Measurements from ENCODE around the gene KCNK10.
A peak's percentile ranks its signal among the peaks of the same experiment; 100 is the strongest.

KCNK10 gene

GRCh38 chr14:88225721-88226120 is 97.3 kb downstream of the KCNK10 start:
- no peak for DNase-seq

- DNase-seq: no peak
These were observed 104.8 kb downstream of the KCNK10 start for GRCh38 chr14:88218119-88218915.

- DNase-seq: no peak
These were observed 110.4 kb downstream of the KCNK10 start for GRCh38 chr14:88212691-88213090.

GRCh38 chr14:88210426-88210825 is 112.6 kb downstream of the KCNK10 start:
- DNase-seq: no peak

GRCh38 chr14:88209273-88209672 is 113.8 kb downstream of the KCNK10 start:
- no peak for DNase-seq

- DNase-seq: no peak
These were observed 114.2 kb downstream of the KCNK10 start for GRCh38 chr14:88208858-88209257.

- DNase-seq: no peak
These were observed 118.8 kb downstream of the KCNK10 start for GRCh38 chr14:88204221-88204620.

GRCh38 chr14:88203291-88203690 is 119.8 kb downstream of the KCNK10 start:
- no peak for DNase-seq

- no peak for DNase-seq
These were observed 120.8 kb downstream of the KCNK10 start for GRCh38 chr14:88202286-88202685.

GRCh38 chr14:88201851-88202250 is 121.2 kb downstream of the KCNK10 start:
- no peak for DNase-seq

GRCh38 chr14:88199882-88200281 is 123.2 kb downstream of the KCNK10 start:
- DNase-seq: no peak

- no peak for DNase-seq
These were observed 124.6 kb downstream of the KCNK10 start for GRCh38 chr14:88198446-88198845.

GRCh38 chr14:88196925-88197324 is 126.1 kb downstream of the KCNK10 start:
- no peak for DNase-seq

GRCh38 chr14:88196116-88196890 is 126.8 kb downstream of the KCNK10 start:
- no peak for DNase-seq

- no peak for DNase-seq
These were observed 127.4 kb downstream of the KCNK10 start for GRCh38 chr14:88195676-88196075.

- no peak for DNase-seq
These were observed 128.5 kb downstream of the KCNK10 start for GRCh38 chr14:88194531-88194930.

GRCh38 chr14:88191605-88192004 is 131.5 kb downstream of the KCNK10 start:
- no peak for DNase-seq

- DNase-seq: peak; percentile 26
These were observed 133.5 kb downstream of the KCNK10 start for GRCh38 chr14:88189417-88190191.

- DNase-seq: no peak
These were observed 134.2 kb downstream of the KCNK10 start for GRCh38 chr14:88188745-88189416.

- DNase-seq: no peak
These were observed 137.2 kb downstream of the KCNK10 start for GRCh38 chr14:88185843-88186242.

GRCh38 chr14:88184956-88185355 is 138.1 kb downstream of the KCNK10 start:
- no peak for DNase-seq

- no peak for DNase-seq
These were observed 142.0 kb downstream of the KCNK10 start for GRCh38 chr14:88181072-88181471.

GRCh38 chr14:88179716-88180115 is 143.4 kb downstream of the KCNK10 start:
- DNase-seq: no peak

Data from central memory CD4-positive, alpha-beta T cell (primary cell).